ENCODE measurements around the gene DYSF.

The DYSF gene

DNA sequence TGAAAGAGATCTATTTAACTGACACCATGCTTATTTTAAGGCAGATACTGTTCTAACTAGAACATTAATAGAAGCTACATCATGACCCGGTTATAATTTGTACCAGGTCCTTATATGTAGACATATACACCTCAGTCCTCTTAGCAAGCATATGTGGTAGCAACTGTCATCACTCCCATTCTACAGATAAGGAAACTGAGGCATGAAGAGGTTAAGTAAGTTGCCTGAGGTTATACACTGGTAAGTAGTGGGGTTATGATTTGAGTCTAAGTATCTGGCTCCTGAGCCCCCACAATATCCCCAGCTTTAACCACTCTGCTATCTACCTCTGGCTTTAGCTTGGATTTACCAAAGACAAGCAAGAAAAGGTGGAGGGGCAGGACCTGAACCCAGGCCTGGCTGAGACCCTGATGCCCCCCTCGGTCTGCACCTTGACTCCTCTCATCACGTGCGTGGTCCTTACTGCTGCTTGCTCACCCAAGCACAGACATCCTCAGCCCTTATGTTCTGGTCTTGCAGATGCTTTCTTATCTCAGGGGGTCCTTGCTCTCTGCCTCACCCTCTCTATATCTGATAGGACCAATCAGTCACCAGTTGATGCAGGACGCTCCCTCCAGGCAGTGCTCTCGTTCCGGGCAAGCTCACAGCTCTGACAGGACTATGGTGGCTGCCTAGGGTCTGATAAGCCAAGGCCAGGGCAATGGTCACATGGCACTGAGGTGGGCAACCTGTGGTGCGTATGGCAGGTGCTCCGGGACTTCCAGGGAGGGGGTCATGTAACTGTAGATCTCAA, 4.0 kb downstream of the DYSF start:
- no peak for DNase-seq

DNA sequence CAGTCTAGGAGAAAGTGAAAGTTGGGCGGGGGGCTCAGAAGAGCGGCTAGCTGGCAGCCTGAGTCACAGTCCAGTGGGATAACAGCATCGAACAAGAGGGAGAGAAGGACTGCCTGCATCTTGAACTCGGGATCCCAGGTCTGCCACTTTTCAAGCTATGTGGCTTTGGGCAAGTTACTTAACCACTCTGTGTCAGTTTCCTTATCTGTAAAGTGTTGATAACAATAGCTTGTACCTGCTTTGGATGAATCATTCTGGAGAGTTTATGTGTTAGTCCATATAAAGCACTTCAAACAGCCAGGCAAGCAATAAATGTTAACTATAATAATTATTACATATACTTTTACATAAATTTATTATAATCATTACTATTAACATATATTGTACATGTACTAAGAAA, 4.6 kb downstream of the DYSF start:
- no peak for DNase-seq

DNA sequence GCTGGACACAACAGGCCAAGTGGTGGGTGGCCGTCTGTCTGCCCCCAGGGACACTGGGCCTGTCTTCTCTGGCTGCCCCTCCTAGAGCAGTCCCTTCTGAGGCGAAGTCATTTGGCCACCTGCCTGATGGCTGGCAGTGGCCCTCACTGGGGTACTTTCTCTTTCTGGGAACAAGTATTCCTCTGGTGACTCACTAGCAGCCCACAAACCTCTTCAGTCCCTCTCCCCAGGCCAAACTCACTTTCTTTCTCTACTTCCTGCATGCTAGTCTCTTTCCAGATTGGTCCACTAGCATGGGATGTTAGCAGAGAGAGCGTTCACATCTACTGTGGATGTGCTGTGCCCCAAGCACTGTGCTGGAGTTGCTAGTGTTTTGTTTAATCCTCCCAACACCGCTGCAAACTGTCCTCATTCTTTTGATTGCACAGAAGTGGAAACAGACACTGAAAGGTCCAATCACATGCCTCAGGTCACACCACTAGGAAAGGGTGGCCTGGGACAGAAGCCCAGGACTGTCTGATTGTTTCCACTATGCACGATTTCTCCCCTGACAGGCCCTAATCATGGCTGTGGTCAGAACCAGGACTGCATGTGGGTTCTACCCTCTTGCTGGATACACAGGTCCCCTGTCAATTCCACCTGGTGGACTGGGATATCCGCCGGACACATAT, 5.2 kb downstream of the DYSF start:
- no peak for DNase-seq

DNA sequence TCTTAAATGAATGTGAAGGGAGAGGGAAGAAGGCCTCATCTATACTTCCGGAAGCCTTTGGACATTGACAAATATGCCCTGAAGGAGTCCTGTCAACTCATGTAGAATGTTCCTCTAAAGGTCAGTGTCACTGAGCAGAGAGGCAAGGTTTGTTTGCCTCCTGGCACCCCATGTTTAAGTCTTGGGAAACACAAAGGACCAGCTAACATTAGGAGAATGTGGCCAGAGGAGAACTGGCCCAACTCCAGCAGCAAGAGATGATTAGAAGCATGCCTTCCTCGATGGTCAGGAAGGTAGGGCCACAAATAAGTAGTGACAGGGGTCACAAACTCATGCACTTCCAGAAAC, 5.7 kb downstream of the DYSF start:
- no peak for DNase-seq

DNA sequence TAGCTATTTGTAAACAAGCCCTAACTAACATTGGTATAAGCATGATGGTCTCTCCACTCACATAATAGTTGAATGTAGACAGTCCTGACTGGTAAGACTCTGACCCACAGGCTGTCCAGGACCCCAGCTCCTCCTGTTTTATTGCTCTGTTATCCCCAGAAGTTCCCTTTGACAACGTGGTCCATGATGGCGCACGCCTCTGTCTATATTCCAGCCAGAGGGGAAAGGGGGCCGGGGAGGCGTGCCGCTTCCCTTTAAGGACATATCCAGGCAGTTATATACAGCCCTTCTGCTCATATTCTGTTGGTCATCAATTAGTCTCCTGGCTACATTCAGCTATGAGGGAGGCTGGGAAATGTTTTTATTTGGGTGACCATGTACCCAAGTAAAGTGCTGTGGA, 6.7 kb downstream of the DYSF start:
- DNase-seq, result no peak

DNA sequence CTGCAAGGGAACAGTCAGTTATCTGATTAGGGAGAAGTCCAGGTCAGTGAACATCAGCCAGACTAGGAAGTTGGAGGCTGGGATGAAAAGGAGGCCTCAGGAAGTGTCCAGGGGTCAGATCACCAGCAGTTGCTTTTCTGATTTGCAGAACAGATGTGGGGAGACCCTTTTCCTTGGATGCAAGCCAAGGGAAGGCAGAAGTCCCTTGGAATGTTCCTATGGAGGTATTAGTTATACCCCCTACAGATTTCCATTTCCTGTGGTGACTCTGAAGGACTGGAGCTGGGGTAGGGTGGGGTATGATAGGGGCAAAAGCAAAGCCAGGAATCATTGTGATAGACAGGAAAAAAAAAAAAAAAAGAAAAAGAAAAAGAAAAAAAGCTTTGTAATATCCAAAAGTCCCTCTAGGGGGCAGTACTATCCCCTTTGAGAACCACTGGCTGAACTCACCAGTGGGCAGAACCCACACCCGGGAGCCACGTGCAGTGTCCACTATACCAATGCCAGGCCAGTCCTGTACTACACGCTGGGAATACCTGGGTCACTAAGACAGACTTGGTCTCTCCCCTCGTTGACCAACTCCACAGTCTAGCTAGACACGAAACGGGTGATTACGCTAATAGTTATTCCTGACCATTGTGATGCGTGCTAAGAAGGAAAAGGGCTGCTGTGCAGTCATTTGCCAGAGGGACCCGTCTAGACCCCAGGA, 7.4 kb downstream of the DYSF start:
- DNase-seq, result no peak

DNA sequence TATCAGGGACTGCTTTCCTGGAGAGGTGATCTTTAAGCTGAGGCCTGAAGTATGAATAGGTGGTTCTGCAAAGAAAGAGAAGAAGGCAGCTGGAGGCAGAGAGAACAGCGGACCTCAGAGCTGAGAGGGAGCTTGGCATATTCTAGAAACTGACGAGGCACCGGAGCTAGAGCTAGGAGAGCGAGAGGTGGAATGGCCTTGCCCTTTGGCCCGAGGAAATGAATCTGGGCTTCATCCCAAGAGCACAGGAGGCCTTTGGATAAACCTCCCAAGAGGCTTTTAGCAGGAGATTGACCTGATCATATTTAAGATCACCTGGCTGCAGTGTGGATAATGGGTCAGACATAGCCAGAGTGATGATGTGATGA, 7.9 kb downstream of the DYSF start:
- DNase-seq, result no peak

DNA sequence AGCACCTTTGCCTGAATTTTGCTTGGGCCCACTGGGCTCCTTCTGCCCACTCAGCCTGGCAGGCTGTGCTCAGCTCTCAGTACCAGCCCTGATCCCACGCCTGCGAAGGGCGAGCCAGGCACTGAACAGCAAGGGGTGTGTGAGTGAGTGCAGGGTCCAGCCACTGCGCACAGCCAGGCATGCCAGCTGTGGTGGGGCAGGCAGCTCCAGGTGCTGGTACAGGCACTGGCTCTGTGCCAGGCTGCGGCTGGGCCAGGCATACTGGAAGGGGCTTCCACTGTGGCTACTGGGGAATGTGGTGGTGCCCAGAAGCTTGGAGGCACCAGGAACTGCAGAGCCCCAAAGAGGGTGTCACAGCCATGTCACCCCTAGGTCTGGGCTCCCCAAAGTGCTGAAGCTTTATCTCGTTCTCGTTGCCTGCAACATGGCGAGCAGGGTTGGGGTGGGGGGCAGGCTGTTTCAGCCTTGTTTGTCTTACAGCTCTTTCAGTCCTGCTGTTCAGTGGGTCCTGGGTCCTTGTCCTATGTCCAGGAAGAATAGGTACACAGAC, 8.8 kb downstream of the DYSF start:
- DNase-seq, result no peak

DNA sequence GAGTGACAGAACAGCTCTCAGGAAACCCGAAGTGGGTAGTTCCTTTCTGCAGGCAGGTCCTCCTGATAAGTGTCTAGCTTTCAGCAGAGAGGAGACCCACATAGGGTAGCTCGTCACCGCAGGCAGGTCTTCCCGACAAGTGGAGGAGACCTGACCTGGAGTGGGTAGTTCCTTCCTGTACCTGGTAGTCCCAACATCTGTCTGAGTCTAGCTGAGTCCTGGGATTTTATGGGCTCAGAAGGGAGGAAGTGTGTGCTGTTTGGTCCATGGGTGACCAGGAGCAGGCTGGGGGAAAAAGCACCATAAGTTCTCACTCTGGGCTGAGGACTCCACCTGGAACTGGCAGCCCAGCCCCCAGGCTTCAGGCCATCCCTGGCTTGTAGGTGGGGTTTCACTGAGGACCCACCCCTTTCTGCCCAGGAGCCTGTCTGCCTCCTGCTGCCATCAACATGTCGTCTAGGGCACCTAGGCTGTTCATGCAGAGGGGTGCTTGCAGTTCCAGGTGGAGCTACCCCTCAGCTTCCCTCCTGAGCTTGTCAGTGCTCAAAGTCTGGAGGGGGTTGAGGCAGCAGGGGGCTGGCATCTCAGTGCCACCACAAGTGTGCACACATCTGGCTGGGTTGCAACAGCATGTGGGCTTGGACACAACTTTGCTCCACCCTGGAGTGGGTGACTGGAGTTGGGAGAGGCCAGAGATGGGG, 9.4 kb downstream of the DYSF start:
- DNase-seq, result no peak

DNA sequence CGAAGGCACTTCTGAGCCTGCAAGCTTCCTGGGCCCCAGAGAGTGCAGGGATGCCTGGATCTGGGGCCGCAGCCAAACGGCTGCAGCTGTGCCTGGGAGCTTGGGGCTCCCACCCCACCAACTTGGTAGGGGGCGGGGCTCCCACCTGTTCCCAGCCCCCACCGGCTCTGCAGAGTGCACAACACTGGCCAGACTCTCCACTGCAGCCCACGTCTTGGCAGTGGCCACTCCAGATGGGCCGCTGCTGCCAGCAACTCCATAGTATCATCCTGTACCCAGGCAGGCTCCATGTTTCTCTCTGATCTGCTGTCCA, 9.9 kb downstream of the DYSF start:
- no peak for DNase-seq

DNA sequence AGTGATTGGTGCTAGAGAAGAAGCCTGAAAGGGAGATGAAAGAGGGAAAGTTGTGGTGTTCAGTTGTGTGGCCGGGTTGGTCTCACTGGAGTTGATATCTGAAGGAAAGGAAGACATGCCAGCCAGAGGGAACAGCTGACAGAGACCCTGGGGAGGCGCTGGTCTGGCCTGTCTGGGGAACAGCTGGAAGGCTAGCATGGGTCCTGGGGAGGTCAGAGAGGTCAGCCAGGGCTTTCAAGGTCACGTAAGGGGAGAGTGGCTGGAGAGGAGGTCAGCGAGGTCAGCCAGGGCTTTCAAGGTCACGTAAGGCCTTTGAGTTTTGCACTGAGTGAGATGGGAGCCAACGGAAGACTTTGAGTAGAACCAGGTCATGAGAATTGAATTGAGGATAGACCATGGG, 11.0 kb downstream of the DYSF start:
- DNase-seq, result no peak

DNA sequence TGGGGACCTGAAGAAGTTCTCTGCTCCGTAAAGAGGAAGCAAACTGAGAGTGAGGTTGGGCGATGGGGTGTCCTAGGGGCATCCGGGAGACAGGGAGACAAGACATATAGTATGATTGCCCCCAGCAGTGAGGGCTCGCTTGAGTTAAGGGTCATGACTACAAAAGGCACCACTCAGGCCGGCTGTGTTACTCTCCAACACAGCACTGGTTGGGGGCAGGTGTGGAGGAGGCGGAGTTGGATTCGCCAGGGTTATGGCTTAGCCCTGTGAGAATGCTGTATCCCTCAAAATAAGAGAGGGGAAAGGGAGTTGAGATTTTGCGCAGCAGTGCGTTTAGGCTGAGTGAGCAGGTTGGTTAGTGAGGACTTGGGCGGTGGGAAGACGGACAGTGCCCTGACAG, 12.0 kb downstream of the DYSF start:
- no peak for DNase-seq

DNA sequence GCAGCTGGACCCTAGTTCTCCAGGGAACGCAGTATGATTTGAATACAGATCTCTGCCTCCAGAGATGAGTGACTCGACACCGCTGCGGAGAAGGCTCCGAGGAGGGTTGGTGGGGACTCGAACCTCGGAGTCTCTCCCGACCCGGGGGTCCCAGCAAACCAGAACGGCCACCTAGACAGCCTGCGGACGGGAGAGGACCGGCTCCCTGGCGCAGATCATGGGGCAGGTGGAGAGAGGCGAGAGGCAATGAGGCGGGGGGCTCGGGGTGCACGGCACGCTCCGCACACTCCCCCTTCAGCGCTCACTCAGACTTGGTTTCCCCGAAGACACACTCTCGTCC, 12.6 kb downstream of the DYSF start:
- DNase-seq, result no peak

DNA sequence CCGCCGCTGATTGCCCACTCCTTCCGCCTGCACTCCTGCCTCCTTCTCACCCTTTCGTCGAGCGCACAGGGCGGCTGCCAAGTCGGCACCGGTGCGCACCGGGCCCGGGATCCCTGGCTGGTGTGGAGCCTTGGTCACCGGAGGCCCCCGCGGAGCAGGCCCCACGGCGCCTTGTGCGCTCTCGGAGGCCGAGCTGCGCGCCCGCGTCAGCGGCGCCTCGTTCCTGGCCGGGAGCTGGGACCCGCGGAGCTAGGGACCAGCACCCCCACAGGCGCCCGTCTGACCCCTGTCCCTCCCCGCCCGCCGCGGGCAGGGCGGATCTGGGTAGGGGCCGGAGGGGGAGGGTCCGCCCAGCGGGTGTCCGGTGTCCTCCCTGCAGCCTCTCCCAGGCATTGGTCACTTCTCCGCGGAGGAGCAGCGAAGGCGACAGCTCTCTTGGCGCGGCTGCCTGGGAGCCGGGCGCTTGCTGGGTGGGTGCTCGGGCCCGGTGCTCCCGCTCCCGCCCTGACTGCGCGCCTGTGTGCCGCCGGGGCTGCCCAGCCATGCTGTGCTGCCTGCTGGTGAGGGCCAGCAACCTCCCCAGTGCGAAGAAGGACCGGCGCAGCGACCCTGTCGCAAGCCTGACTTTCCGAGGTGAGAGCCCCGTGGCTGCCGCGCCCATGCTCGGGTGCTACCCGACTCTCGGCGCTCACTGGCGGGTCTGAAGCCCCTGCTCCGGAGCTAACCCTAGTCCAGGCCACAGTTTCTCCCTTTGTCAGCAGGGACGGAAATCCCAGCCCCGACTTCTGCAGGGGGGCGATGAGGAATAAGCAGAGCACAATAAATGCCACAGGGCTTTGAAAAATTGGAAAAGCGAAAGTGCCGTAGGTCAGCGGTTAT, 13.2 kb downstream of the DYSF start:
- DNase-seq, result no peak

DNA sequence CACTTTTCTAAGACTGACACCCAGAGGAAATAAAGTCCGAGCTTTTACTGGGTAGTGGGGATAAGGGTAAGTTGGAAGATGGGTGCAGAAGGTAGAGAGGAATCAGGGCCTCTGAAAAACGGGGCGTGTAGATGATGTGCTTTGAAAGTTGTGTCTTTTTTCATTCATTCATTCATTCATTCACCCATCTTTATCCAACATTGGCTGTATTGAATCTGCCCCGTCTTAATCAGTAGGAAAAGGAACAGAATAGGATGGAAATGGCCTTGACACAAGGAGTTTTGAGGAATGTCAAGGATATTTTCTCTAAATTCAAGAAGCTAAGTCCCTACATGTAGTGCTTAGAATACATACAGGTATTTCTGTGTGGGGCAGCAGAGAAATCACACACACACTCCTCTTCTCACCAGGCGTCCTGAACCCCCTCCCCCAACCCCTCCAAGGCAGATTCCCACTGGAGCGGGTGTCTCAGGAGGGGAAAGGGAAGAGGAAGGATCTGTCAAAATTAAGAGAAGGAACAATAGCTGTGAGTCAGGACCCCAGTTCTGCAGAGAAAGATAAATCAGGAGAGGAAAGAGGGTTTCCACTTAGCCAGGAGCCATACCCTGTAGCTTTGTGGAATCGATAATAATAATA, 13.9 kb downstream of the DYSF start:
- no peak for DNase-seq

DNA sequence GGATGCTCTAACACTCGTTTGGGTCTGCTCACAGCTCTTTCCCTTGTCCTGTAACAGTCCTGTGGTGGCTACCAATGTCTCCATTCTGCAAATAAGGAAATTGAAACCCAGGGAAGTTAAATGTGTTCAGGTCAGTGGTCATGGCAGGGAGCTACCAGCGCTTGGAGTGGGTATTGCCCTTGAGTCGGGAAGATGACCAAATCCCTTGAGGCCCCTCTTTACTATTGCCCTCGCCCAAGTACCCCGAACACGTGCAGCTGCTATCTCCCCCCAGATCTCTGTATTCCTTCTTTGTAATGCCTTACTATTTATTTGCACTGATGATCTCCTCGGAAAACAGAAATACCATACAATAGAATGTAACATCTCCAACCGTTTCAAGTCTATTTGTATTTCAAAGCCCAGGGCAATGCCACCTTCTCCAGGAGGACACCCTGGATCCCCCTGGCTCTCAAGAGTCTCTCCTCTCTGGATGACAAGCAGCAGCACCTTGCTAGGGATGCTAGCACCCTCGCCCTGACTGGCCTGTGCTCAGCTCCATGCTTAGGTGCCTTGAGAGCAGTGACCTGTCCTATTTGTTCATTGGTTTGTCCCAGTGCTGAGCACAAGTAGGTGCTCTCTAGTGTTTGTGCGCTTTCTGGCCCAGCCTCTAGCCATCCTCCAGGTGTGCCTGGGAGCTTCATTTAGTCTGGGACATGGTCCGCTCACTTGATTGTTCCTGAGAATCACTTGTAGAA, 15.1 kb downstream of the DYSF start:
- DNase-seq, result no peak

DNA sequence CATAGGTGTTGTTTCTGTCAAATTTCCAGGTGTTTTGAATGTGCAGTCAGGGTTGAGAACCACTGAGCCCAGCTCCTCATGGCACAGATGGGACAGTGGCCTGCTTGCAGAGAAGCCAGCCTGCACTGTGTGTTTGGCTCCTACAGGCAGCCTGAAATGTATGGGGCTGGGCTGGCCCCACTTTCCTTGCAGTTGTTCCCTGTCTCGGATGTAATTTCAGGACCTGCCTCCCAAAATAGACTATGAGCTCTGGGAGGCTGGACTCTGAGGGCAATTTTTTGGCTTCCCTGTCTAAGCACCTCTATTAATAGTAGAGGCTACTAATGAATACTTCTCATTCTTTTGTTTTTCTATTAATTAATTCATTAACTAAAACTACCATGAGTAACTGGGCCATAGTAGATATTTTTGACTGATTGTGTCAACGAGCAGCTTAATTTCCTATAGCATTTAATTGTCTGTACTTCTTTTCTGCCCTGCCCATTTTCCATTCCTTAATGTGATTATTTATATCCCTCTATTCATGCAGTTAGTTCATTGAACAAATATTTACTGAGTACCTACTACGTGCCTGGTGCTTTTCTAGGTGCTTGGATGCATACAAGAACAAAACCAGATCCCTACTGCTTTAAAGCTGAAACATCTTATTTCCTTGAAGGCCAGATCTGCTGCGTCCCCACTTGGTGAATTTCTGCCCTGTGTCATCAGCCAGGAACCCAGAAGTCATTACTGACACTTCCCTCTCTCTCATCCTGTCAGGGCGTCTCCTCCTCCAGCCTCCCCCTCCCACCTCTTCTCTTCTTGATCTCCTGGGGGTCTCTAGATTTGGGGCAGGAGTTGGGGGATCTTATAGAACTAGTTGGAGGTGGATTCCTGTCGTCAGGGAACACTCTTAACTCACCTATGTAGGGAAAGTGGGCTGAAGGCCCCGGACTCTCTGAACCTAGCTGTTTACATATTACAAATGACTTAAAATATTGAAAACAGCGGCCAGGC, 16.3 kb downstream of the DYSF start:
- no peak for DNase-seq

DNA sequence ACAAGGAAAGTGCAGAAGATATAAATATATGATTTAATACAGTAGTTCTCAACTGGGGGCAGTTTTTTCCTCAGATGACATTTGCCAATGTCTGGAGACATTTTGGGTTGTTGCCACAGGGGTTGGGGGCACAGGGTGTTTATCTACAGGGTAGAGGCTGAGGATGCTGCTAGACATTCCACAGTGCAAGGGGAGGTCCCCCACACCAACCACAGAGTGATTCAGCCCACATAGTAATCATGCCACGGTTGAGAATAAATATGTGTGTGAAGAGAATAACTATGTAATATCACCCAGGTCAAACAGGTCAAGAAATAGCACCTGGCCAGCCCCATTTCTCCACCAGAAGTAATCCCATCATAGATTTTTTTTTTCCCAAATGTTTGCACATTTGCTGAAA, 17.9 kb downstream of the DYSF start:
- DNase-seq, result no peak

DNA sequence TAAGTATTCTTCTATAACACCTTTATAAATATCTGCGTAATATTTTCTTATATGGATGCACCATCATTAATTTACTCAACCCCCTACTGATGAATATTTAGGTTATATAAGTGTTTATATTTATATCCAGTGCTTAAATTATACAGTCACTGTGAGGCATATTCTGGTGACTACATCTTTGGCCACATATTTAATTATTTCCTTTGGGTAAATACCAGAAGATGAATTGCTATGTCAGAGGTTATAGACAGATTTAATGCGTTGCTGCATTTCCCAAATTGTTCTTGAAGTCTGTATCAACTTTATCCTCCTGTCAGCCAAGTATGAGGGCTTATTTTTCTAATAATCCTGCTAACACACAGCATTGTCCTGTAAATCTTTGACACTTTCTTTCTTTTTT, 18.7 kb downstream of the DYSF start:
- no peak for DNase-seq

DNA sequence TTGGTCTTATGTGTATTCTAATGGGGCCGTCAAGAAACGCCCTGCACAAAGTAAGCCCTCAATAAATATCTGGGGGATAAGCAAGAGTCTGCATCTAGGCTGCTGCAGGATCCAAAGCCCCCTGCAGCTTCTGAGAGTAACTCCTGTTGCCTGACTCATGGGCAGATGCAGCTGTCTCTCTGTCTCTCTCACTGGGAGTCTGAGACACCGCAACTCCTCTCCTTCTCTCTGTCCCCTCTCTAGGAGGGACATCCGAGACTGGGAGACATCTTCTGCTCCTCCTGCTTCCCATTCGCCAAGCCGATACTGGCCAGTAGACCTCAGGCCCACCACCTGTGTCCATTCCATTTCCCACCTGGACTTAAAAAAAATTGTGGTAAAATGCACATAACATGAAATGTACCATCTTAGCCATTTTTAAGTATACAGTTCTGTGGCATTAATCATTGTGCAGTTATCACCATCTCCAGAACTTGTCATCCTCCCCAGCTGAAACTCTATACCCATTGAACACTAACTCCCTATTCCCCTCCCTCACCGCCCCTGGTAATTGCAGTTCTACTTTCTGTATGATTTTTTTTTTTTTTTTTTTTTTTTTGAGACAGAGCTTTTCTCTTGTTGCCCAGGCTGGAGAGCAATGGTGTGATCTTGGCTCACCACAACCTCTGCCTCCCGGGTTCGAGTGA, 20.1 kb downstream of the DYSF start:
- no peak for DNase-seq
